GM12878 (cell line): ENCODE data around the gene TPI1. TPM values are rescaled to one million over a fixed set of nuclear protein-coding genes. Genes with fewer than 3 reads are reported as not detected.

Experiments
- ATAC-seq: fragments of 200-7000 bp; cut with Tn5 transposase; 3 replicates; pipeline ENCODE4 v1.9.1; 2020; ENCODE audit warnings: mild to moderate bottlenecking, moderate library complexity
- BruUV-seq: library from RNA; stranded (reverse); fragments of 400-500 nt; replicated peaks from 2 replicates; lab custom pipeline; 2021; lab: Mats Ljungman, UMichigan
- CTCF ChIA-PET: fragments of 300-600 bp; sonication (Branson Sonifier 250); formaldehyde crosslinking; extraction: SDS; loops from one replicate; lab custom pipeline; 2021; ENCODE audit warnings: inconsistent platforms; lab: Yijun Ruan, JAX
- POLR2A ChIA-PET: fragments of 350-600 bp; formaldehyde crosslinking; extraction: SDS; loops from one replicate; lab custom pipeline; 2021; ENCODE audit warnings: inconsistent platforms; lab: Charles Lee
- RAD21 ChIA-PET: fragments of 300-600 bp; sonication (Branson Sonifier 250); formaldehyde crosslinking; loops from one replicate; lab custom pipeline; 2023; ENCODE audit warnings: antibody characterized with exemption; ENCODE audit not compliant: unreplicated experiment; lab: Charles Lee
- SMC1A ChIA-PET: fragments of 300-600 bp; sonication (Branson Sonifier 250); formaldehyde crosslinking; loops from one replicate; lab custom pipeline; 2023; ENCODE audit not compliant: unreplicated experiment, uncharacterized antibody; lab: Charles Lee
- DNase-seq: peaks from one replicate; pipeline ENCODE4 v3.0.0-alpha.2; 2011; ENCODE audit warnings: low read depth, low spot score
- FAIRE-seq: peaks from 3 replicates; lab custom pipeline; 2011; peaks lifted over from hg19 to GRCh38; lab: Jason Lieb, UNC
- H2AFZ ChIP-seq: 2 replicates; pipeline ENCODE4 v1.6.0; 2011; ENCODE audit warnings: low read depth, low read length, control low read depth; ENCODE audit not compliant: control insufficient read depth
- H3K27ac ChIP-seq: 2 replicates; pipeline ENCODE4 v1.5.1; 2011; ENCODE audit warnings: control low read depth; ENCODE audit not compliant: control insufficient read depth, insufficient read depth
- H3K27me3 ChIP-seq, 2 experiments: replicated peaks in 1 of 2; 2 replicates each; pipeline versions ENCODE4 v1.6.0 to v1.6.1; 2011; ENCODE audit warnings: low read length in 1 of 2; ENCODE audit not compliant: control insufficient read depth in 2 of 2, insufficient read depth in 2 of 2
- H3K36me3 ChIP-seq, 2 experiments: 2 replicates each; pipeline ENCODE4 v1.5.1; 2011; ENCODE audit warnings: low read length in 1 of 2; ENCODE audit not compliant: control insufficient read depth in 2 of 2, insufficient read depth in 2 of 2
- H3K4me1 ChIP-seq: 2 replicates; pipeline ENCODE4 v1.6.1; 2011; ENCODE audit warnings: mild to moderate bottlenecking, low read length, moderate library complexity, mixed read lengths; ENCODE audit not compliant: control insufficient read depth, insufficient read depth
- H3K4me2 ChIP-seq: 2 replicates; pipeline ENCODE4 v1.6.0; 2011; ENCODE audit warnings: control low read depth; ENCODE audit not compliant: control insufficient read depth, insufficient read depth
- H3K4me3 ChIP-seq: fragments of 200-600 bp; sonication (generic); 2 replicates; pipeline ENCODE4 v1.5.1; 2016
- H3K79me2 ChIP-seq: 2 replicates; pipeline ENCODE4 v1.6.0; 2011; ENCODE audit warnings: low read length; ENCODE audit not compliant: control insufficient read depth, insufficient read depth
- H3K9ac ChIP-seq: 2 replicates; pipeline ENCODE4 v1.8.0; 2011; ENCODE audit warnings: low read length, control low read depth, mixed read lengths; ENCODE audit not compliant: control insufficient read depth, insufficient read depth
- H3K9me3 ChIP-seq: replicated peaks from 3 replicates; pipeline ENCODE4 v1.5.1; 2011; ENCODE audit warnings: mild to moderate bottlenecking, low read length; ENCODE audit not compliant: control insufficient read depth, insufficient read depth
- H4K20me1 ChIP-seq: 2 replicates; pipeline ENCODE4 v1.6.0; 2011; ENCODE audit not compliant: control insufficient read depth, insufficient read depth
- BACH1 ChIP-seq: fragments of 450-650 bp; IDR thresholded peaks from 2 replicates; pipeline ENCODE4 v1.6.1; 2017; ENCODE audit warnings: mild to moderate bottlenecking, borderline replicate concordance
- HDGF ChIP-seq: fragments of 450-650 bp; IDR thresholded peaks from 2 replicates; pipeline ENCODE4 v1.6.1; 2016; ENCODE audit warnings: antibody characterized with exemption
- IKZF1 ChIP-seq: fragments of 450-650 bp; conservative IDR thresholded peaks from 2 replicates; pipeline ENCODE4 v1.6.1; 2017; ENCODE audit warnings: antibody characterized with exemption, mild to moderate bottlenecking
- POLR2AphosphoS5 ChIP-seq: IDR thresholded peaks from 2 replicates; pipeline ENCODE4 v1.6.1; 2011; ENCODE audit warnings: mild to moderate bottlenecking, low read length, inconsistent platforms
- RAD21 ChIP-seq: IDR thresholded peaks from 2 replicates; pipeline ENCODE4 v1.6.1; 2011; ENCODE audit warnings: mild to moderate bottlenecking, low read depth, low read length, moderate library complexity; ENCODE audit not compliant: insufficient read depth
- WGBS: methylation state at CpG from one replicate; pipeline ENCODE4 v1.1.6; 2016; ENCODE audit warnings: low lambda C conversion rate; ENCODE audit not compliant: insufficient replicate concordance, insufficient coverage; ENCODE audit errors: missing lambda C conversion rate; 5-methylcytosine and 5-hydroxymethylcytosine counted together
- in situ Hi-C: fragments of 300-500 bp; cut with MboI; formaldehyde crosslinking; loops from 9 replicates; pipeline ENCODE4 v1.14.3; 2018; ENCODE audit warnings: mixed read lengths
- intact Hi-C: fragments of 100-400 bp; cut with micrococcal nuclease; formaldehyde crosslinking; loops from one replicate; pipeline ENCODE4 v1.14.2; 2022; ENCODE audit not compliant: unreplicated experiment
- polyA plus RNA-seq, 11 experiments: library from polyadenylated mRNA; depleted of rRNA in 4 of 11; unstranded in 6 of 11; stranded (reverse) in 5 of 11; fragments of >200 nt; fragmentation: Nextera tagmentation in 4 of 11; fragmentation: Illumina TruSeq in 1 of 11; extraction: Ambion mirVana in 4 of 11; extraction: Trizol in 1 of 11; gene quantifications; 1 replicate in 1 of 11; 2 replicates in 10 of 11; pipeline versions ENCODE4 v1.2.1 to v1.2.3, GENCODE V29; 2011 to 2016; ENCODE audit warnings: inconsistent platforms in 2 of 11, missing spikeins in 2 of 11, low read depth in 1 of 11
- total RNA-seq, 4 experiments: library from RNA; depleted of rRNA in 3 of 4; stranded (reverse); fragments of >200 nt in 3 of 4; fragmentation: Illumina TruSeq in 1 of 4; extraction: Trizol in 1 of 4; gene quantifications; 2 replicates each; pipeline versions ENCODE4 v1.2.1 to v1.2.3, GENCODE V29; 2013 to 2021
- TF ChIP-seq, protein P1 (sequence below): fragments of 450-650 bp; IDR thresholded peaks from 2 replicates; pipeline ENCODE4 v1.6.1; 2017; ENCODE audit warnings: mild to moderate bottlenecking, moderate library complexity
- TF ChIP-seq, protein P2 (sequence below): fragments of 450-650 bp; IDR thresholded peaks from 2 replicates; pipeline ENCODE4 v1.6.1; 2014; ENCODE audit warnings: mild to moderate bottlenecking
- TF ChIP-seq, protein P3 (sequence below): IDR thresholded peaks from 2 replicates; pipeline ENCODE4 v1.6.1; 2011; ENCODE audit warnings: borderline replicate concordance, low read depth, mild to moderate bottlenecking, moderate library complexity, mixed read lengths, low read length; ENCODE audit not compliant: insufficient read depth; ENCODE audit errors: extremely low read length

TPI1 gene
- total and polyA plus RNA-seq, 10 of the 15 experiments (the other 5 are each of a cell fraction or from before 2014, with no cell fraction given): 916 to 7,349 (median 1,677) TPM

DNA sequence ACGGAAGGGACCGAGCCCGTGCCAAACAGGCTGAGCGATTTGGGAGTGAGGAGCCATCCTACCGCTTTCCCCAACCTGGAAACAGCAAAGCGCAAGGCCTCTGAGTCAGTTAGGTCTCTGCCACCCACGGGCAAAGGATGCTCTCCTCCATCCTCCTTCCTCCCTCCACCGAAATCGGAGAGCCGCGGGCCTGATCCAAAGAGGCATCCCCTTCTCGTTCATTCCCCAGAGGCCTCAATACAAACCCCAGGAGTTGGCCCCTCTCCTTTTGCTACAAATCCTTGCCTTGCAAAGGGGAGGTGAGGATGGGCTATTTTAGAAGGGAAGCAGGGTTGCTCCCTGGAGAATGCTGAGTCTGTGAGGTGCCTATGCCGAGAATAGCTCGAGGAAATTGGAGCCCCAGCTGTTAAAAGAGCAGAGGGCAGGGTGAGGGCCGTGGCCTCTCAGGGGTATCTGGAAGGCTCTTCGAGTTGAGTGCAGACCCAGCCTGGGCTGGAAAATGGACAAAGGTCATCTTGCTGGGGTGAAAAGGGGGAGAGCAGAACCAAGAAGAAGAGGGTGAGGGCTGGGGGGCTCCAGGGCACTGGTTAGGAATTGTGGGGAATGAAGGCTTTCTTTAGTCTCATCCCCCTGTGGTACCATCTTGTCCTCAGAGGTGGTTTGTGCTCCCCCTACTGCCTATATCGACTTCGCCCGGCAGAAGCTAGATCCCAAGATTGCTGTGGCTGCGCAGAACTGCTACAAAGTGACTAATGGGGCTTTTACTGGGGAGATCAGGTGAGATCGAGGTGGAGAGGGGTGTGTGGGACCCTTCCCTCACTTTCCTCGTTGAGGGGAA, 1.1 kb downstream of the TPI1 start (continued):
- TF ChIP-seq, protein P1, sequence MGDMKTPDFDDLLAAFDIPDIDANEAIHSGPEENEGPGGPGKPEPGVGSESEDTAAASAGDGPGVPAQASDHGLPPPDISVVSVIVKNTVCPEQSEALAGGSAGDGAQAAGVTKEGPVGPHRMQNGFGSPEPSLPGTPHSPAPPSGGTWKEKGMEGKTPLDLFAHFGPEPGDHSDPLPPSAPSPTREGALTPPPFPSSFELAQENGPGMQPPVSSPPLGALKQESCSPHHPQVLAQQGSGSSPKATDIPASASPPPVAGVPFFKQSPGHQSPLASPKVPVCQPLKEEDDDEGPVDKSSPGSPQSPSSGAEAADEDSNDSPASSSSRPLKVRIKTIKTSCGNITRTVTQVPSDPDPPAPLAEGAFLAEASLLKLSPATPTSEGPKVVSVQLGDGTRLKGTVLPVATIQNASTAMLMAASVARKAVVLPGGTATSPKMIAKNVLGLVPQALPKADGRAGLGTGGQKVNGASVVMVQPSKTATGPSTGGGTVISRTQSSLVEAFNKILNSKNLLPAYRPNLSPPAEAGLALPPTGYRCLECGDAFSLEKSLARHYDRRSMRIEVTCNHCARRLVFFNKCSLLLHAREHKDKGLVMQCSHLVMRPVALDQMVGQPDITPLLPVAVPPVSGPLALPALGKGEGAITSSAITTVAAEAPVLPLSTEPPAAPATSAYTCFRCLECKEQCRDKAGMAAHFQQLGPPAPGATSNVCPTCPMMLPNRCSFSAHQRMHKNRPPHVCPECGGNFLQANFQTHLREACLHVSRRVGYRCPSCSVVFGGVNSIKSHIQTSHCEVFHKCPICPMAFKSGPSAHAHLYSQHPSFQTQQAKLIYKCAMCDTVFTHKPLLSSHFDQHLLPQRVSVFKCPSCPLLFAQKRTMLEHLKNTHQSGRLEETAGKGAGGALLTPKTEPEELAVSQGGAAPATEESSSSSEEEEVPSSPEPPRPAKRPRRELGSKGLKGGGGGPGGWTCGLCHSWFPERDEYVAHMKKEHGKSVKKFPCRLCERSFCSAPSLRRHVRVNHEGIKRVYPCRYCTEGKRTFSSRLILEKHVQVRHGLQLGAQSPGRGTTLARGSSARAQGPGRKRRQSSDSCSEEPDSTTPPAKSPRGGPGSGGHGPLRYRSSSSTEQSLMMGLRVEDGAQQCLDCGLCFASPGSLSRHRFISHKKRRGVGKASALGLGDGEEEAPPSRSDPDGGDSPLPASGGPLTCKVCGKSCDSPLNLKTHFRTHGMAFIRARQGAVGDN: no peak
- no peak for TF ChIP-seq IKZF1
- TF ChIP-seq, all 136 proteins: peak for 4

DNA sequence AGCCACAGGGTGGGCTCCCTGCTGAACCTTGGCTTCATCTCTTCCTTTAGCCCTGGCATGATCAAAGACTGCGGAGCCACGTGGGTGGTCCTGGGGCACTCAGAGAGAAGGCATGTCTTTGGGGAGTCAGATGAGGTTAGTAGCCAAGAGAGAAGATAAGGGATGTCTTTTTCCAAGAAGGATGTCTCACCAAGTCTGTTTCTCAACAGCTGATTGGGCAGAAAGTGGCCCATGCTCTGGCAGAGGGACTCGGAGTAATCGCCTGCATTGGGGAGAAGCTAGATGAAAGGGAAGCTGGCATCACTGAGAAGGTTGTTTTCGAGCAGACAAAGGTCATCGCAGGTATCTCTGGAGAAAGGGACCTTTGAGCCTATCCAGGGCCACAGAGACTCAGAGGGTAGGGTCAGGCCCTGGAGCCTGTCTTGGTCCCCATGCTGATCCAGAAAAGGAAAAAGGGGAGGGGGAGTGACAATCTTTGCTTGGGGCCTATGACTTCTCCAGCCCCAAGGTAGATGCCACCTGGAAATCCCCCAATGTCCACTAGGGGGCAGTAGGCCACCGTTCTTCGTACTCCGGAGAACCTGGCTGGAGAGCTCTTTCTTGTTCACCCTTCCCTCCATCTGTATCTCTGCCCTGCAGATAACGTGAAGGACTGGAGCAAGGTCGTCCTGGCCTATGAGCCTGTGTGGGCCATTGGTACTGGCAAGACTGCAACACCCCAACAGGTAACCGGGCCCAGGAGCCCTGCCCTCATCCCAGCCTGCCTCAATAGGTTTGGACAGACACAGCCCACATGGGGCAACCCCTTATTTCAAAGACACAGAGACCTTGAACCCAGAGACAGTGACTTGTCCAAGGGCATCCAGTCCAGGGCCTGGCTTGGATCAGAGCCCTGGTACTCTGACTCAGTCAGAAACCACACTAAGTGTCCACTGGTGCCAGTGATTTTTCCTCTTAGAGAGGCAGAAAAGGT, 2.0 kb downstream of the TPI1 start:
- 20% methylated on average over 11 of the region's 12 CpGs for WGBS
- peaks cover 35% of the 10 kb centered on the region for H3K4me1 ChIP-seq
- H3K9me3 ChIP-seq: no peaks in the 10 kb centered on the region
- peaks cover 16% of the 10 kb centered on the region for H4K20me1 ChIP-seq
- intact Hi-C loops (loop anchor here (1.0 to 2.0 kb wide), 4 partner anchors 22 to 243 kb away; no protein-coding TSS in a partner anchor), in situ Hi-C loops (no loop called here)
- H3K79me2 ChIP-seq: peaks cover 42% of the 10 kb centered on the region
- ATAC-seq: peak; percentile 13
- peak; percentile 27 for DNase-seq
- H3K4me2 ChIP-seq: peak overlapping the region; percentile 97
- H3K9ac ChIP-seq: peak overlapping the region; percentile 90
- CTCF ChIA-PET: interaction anchor here (0.6 to 9.5 kb wide), 37 partner anchors 8 to 243 kb away, joined by 3 to 173 read pairs (median 5); partner anchors contain the start of genes C12orf57, C1RL, CDCA3 and LPCAT3
- SMC1A ChIA-PET: interaction anchor here (0.9 to 5.3 kb wide), 13 partner anchors 16 to 244 kb away, joined by 3 to 42 read pairs (median 4); partner anchors contain the start of genes C12orf57, C1RL, CDCA3 and USP5
- RAD21 ChIA-PET: interaction anchor here (0.6 to 5.6 kb wide), 16 partner anchors 17 to 242 kb away, joined by 3 to 42 read pairs (median 4); partner anchors contain the start of genes C12orf57, CDCA3, EMG1 and MLF2
- peaks cover 20 to 24% of the 10 kb centered on the region in 2 experiments for H3K36me3 ChIP-seq
- POLR2A ChIA-PET: interaction anchor here (0.5 to 5.7 kb wide), 11 partner anchors 11 to 243 kb away, joined by 3 to 84 read pairs (median 4); partner anchors contain the start of genes C12orf57, CDCA3, COPS7A and LRRC23
- BruUV-seq: no TSS peak
- peak overlapping the region; percentile 96 for H3K27ac ChIP-seq
- H3K4me3 ChIP-seq: peak overlapping the region; percentile 100
- H3K27me3 ChIP-seq: no peaks in the 10 kb centered on the region
- FAIRE-seq: peak; percentile 92
- H2AFZ ChIP-seq: no peak overlapping the region
- no peak for TF ChIP-seq HDGF
- TF ChIP-seq, protein P2, sequence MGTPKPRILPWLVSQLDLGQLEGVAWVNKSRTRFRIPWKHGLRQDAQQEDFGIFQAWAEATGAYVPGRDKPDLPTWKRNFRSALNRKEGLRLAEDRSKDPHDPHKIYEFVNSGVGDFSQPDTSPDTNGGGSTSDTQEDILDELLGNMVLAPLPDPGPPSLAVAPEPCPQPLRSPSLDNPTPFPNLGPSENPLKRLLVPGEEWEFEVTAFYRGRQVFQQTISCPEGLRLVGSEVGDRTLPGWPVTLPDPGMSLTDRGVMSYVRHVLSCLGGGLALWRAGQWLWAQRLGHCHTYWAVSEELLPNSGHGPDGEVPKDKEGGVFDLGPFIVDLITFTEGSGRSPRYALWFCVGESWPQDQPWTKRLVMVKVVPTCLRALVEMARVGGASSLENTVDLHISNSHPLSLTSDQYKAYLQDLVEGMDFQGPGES: no peak
- TF ChIP-seq, protein P3, sequence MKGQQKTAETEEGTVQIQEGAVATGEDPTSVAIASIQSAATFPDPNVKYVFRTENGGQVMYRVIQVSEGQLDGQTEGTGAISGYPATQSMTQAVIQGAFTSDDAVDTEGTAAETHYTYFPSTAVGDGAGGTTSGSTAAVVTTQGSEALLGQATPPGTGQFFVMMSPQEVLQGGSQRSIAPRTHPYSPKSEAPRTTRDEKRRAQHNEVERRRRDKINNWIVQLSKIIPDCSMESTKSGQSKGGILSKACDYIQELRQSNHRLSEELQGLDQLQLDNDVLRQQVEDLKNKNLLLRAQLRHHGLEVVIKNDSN: no peak
- TF ChIP-seq BACH1: 0 out of 2 replicates have a peak, but pooled peaks have one; percentile 36
- peak; percentile 50 for TF ChIP-seq POLR2AphosphoS5
- TF ChIP-seq RAD21: peak; percentile 75
